Skin of body (tissue), 2 donors: Measurements from ENCODE around the gene CD84. TPM values are rescaled to one million over a fixed set of nuclear protein-coding genes. Genes with fewer than 3 reads are reported as not detected.
"Not testable (repeated sequence)": the region's sequence is repeated elsewhere in the genome, so short reads cannot be mapped to it uniquely, and the experiment has no call there.

Experiments used
- DNase-seq: peaks from one replicate; lab custom pipeline; 2025; lab: John Stamatoyannopoulos, UW
- total RNA-seq: library from RNA; depleted of rRNA; stranded (reverse); fragments of >200 nt; gene quantifications from one replicate; pipeline ENCODE4 v1.2.3, GENCODE V29; 2014

Gene CD84, protein sequence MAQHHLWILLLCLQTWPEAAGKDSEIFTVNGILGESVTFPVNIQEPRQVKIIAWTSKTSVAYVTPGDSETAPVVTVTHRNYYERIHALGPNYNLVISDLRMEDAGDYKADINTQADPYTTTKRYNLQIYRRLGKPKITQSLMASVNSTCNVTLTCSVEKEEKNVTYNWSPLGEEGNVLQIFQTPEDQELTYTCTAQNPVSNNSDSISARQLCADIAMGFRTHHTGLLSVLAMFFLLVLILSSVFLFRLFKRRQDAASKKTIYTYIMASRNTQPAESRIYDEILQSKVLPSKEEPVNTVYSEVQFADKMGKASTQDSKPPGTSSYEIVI
- total RNA-seq = 3.8 TPM

DNA sequence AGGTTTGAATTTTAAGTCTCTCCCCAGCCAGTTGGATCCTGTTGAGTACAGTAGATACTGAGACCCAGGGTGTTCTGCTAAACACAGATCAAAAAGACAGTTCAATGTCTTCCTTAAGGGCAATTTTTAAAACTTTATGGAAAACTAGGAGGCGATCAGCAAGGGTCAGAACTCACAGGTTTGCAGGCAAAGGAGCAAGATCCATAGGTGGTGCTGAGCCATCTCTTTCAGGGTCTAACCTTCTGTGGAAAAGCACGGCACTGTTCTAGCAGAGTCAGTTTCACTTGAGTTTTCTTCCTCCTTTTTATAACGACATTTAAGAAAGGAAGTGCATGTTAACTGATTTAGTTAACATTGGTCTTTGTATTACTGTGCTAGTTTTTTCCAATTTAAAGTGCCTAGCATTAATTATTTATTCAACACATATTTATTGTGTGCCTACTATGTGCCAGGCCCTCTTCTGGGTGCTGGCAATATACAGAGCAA, at the start of gene CD84:
Gene CD84 (minus strand): TSS at position 281 of the 486 bp plus-strand sequence. CDS start 59 bp downstream, at position 222.
- no peak for DNase-seq

DNA sequence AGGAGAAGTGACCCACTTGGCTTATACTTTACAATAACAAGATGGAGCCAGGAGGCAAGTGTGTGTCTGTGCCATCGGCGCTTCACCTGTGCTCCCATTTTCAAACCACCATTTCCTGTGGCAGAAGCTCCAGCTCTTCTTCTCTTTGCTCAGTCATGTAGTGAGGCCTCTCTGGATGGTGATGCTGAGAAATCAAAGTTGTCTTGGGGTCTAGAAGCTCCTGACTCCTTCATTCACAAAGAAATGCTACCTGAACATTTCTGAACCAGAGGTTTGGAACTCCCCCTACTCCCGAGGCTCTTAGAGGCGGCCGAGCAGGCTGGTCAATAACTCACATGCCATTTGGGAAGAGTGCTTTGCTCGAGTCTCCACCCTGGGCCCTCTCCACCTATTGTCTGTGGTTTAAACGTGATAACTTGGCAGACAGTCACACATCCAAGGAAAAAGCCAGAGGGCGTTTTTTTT, 49.5 kb upstream of the CD84 start:
- no peak for DNase-seq

DNA sequence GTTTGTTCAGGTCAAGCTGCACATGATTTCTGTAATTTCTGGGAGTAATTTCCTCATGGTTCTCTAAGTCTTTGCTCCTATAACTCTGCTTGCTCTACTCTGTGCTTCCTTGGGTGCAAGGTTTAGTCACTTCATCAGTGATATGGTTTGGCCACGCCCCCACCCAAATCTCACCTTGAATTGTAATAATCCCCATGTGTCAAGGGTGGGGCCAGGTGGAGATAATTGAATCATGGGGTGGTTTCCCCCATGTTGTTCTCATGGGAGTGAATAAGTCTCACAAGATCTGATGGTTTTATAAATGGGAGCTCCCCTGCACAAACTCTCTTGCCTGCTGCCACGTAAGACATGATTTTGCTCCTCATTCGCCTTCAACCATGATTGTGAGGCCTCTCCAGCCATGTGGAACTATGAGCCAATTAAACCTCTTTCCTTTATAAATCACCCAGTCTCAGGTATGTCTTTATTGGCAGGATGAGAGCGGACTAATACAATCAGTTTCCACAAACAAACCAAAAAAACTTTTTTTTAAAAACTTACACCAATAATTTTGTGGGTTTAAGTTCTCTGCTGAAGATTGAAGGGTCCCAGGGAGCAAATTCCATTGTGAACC, 48.5 kb upstream of the CD84 start:
- DNase-seq = not testable (repeated sequence)

DNA sequence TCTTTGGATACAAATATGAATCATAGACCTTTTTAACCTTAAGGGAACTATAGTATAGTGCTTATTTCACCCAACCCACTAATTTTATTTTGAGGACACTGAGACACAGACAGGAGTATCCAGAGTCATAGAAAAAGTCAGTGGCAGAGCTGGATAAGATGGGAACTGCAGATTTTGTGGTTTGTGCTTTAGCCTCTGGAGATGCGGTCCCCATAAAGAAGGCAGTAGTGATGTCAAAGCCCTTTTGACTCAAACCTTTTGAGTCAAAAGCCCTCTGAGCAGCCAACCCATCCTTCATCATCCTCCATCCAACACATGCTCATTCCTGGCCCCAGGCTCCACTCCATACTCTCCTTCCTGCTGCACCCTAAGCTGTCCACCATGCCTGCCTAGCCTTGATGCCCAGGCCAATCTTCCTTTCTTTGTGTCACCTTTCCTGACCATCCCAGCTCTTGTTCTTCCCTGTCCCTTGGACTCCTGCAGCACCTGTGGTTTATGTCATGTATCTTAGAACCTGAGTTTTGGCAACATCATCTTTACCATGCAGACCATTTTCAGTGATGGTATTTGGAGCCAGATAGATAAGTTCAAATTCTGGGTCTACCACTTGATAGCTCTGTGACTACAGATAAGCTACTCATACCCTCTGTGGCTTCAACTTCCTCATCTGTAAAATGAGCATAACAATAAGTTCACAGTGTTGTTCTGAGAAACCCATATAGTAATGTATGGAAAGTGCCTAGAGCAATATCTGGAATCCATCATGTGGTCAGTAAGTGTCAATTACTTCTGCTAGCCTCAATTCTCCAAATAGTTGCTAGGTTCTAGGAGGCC, 47.4 kb upstream of the CD84 start:
- no peak for DNase-seq

DNA sequence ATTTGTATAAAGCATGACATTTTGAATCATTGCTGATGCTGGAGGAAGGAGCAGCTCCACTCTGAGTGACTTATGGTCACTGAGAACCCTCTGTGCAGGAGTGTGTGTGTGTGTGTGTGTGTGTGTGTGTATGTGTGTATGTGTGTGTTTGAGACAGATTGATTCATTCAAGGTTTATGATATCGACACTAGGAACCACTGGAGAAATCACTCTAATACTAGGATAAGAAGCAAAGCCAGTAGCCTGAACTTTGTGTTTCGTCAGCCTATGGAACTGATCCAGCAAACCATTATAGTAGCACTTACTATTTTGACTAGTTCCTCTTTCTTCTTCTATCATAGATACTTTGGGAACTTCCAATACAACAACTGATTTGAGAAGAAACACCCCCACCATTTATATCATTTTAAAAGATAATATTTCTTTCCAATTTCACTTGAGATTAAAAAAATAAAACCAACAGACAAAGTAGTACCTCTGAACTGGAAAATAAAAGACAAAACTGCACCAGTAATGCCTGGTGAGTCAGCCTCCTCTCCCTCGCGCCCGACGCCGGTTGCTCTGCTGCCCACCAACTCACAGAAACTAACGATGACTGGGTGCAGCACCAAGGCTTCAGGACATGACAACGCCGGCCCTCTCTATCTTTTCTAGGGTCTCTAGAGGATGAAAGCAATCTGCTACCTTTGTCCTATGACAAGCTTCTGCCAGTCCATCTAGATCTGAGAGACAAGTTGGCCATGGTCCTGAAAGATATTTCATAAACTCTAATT, 46.6 kb upstream of the CD84 start:
- DNase-seq = no peak

DNA sequence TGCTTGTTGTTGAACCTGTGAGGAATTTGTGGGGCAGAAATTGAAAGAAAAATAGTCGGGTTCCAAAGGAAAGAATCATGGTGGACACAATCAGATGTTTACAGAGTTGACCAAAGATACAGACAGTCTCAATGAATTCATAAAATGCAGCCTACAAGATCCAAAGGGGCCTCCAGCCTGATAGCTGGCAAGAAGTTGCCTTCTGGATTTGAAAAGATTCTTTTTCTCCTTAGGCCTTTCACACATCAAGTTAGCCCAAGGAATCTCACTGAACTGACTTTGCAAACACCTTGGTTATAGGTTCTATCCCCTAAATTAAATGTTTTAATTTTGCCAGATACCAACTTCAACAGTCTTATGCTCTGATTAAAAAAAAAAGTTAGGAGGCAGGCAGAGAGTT, 46.0 kb upstream of the CD84 start:
- DNase-seq = no peak

DNA sequence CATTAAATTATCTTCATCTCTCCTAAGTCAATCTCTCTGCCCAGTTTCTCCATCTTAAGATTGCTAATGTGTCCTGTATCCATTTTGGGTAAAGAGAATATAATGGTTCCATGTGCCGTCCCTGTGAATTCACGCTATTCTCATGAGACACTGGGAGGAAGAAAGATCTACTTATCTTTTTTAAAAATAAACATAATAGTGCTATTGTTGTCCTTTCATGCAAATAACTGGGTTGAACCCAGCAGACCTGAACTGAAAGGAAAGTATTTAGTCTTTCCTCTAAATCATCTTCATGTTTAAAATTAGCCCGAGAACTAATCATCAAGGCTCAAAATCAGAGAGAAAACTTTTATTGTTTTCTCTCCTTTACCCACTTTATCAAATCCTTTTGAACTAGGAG, 45.2 kb upstream of the CD84 start:
- DNase-seq = no peak

DNA sequence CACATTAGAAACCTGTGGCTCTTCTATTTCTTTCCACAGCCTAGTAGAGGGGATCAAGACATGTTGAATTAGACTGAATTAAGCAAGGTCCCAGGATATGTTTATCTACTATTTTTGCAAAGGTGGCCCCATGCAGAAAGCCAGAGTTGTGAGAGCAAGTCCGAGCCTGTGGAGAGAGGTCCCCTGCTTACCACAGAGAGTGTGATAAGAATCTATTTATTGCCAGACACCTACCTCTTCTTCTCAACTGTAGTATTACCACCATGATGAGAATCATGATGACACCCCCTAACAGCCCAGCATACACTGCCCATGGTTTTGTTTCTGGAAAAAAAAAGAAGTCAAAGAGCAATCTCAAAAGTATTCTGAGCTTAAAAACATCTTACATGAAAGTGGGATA, 44.6 kb upstream of the CD84 start:
- no peak for DNase-seq

DNA sequence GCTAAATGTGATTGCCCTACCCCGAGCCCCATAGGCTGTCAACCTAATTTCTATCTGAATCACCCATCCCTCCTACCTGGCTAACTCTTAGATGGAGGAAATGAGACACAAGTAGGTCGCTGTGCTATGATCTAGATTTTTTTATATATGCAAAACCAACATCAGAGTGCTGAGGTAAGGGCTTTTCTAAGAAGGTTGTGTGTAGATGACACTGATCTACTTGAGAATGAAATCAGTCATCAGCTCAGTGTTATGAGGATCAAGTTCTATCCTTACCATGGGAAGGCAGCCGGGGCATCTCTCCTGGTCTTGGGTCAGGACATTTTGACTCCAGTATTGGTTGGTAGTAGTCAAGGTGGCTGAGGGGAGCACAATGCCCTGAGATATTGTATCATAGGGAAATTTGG, 43.9 kb upstream of the CD84 start:
- no peak for DNase-seq

DNA sequence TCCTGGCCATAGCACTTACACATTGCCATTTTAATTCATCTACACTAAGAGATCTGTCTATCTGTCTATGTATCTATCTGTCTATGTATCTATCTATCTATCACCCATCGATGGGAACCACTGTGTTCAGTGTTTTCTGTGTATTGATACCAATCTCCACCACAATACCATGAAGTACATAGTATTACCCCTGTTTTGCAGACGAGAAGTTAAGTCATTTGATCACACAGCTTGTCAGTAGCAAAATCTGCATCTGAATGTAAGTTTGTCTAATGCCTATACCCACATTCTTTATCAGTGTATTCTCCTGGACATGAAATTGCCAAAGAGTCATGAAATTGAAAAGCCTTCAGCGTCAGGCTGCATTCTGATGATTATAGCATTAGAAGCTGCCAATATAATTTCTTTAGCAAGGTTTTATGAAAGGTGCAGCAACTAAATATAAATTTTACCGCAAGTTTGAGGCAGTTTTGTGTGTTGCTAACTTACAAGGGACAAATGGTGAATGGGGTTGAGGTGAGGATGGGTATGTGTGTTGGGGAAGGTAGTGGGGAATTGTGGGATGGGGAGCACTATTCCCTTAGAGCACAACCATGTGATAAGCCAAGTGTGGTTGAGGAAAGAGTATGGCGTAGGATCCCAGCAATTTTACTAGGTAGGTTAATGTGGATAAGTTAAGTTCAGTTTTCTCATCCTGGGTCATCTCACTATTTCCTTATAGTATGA, 43.4 kb upstream of the CD84 start:
- DNase-seq = no peak

DNA sequence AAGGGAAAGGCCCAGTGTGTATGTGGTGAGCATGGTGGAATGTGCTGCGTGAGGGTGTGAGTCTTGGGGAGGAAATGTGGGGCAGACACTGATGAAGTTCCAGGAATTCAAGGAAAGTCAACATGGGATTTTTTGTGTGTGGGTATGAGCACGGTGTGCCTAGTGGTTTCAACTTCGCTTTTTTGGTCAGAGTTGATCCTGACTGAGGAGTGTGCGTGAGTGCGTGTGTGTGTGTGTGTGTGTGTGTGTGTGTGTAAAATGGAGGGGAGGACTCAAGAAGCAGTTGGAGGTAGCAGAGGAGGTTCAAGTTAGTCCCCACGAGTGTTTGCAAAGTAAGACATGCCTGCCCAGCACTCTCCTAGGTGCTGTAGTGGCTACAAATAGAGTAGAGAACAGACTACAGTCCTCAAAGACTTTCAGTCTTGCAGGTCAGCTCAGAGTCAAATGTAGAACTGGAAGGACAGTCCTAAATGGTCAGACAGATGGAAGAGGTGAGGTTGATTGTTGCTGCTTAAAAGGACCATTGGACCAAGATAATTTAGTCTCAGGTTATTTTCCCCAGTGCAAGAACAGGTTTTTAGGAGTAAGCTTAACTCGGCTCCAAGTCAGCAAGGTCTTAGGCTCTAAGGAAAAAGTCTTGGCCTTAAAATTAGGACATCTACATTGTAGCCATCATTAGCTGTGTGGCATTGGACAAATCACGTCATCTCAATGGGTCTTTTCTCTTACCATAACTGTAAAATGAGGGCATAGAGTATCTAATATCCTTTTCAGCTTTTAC, 42.5 kb upstream of the CD84 start:
- no peak for DNase-seq

DNA sequence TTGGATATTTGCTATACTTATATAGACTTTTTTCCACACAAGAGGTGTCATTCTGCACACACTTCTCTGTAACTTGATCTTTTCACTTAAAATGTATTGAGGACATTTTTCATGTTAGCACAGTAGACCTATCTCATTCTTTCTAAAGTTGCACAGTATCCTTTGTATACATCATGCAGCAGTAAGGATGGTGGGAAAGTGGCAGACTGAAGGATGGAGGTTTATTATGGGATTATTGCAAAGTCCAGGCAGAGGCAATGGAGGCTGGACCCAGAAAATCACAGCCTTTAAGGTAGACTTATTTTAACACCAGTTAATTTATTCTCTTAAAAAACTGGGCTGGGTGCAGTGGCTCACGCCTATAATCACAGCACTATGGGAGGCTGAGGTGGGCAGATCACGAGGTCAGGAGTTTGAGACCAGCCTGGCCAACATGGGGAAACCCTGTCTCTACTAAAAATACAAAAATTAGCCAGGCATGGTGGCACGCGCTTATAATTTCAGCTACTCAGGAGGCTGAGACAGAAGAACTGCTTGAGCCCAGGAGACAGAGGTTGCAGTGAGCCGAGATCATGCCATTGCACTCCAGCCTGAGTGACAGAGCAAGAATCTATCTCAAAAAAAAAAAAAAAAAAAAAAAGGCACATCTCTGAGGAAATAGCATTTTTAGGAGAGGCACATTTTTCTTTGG, 41.8 kb upstream of the CD84 start:
- no peak for DNase-seq

DNA sequence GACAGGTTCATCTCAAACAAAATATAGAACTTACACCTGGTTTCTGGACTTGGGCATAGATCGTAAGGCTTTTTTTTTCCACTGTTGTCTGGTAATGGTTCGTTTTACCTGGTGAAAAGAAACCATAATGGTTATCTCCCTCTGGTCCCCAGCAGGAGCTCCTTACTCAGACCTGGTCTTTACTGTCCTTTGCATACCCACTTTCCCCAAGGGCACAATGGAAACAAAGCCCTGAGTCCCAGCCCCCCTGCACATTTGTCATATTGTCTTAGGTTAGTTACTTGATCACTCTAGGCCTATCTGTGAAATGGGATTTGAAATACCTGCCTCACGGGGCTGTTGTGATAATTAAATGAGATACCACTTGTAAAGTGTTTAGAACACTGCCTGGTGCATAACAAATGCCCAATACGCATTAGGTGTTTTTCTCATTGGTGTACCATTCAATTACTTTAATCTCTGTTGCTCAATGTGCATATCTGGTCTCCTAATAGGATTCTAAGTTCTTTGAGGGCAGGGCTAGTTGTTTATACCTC, 40.5 kb upstream of the CD84 start:
- DNase-seq = no peak

DNA sequence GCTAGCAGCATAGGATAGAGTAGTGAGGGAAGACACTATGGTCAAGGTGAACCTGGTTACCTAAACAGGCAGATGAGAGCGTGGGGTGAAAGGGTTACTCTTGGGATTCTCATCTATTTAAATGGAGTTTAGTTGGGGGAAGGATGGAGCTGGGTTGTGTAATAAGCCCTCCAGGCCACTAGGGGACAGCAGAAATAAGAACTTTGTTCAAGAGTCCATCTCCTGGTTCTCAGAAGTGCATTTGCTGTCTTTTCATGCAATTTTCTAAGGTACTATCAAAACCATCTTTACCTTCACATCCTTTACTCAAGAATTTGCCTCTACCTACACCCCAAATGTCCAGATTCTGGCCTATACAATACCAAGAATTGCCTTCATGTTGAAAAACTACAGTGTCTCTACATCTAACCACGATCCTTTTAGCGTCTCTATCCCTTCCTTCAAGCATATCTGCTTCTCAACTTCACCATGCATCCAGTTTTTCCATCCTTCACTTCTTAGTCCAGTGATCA, 39.5 kb upstream of the CD84 start:
- DNase-seq = no peak

DNA sequence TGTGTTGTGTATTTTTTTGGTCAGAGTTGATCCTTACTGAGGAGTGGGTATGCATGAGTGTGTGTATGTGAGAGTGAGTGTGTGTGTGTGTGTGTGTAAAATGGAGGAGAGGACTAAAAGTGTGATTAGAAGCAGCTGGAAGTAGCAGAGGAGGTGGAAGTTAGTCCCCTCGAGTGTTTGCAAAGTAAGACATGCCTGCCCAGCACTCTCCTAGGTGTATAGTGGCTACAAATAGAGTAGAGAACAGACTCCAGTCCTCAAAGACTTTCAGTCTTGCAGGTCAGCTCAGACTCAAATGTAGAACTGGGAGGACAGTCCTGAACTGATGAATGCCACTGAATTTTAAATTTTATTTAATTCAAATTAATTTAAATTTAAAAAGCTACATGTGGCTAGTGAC, 39.0 kb upstream of the CD84 start:
- DNase-seq = no peak

DNA sequence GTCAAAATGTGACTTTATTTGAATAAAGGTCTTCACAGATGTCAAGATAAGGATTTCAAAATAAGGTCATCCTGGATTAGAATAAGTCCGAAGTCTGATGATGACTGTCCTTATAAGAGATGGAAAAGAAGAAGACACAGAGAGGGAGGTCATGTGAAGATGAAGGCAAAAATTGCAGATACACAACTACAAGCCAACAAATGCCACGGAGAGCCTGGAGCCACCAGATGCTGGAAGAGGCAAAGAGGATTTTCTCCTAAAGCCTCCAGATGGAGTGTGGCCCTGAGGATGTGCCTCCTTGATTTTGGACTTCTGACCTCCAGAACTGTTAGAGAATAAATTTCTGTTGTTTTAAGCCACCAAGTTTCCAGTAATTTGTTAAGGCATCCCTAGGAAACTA, 36.4 kb upstream of the CD84 start:
- DNase-seq = no peak

DNA sequence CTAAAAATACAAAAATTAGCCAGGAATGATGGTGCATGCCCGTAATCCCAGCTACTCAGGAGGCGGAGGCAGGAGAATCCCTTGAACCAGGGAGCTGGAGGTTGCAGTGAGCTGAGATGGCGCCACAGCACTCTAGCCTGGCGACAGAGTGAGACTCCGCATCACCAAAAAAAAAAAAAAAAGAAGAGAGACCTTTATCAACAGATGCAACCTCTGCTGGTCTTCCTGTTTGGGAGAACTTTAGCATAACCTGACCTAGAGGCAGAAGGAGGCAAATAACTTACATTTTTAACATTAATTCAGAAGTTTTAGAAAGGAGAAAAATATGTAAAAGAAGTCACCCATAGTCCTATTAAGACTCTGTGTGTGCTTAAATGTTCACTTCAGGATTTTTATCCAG, 35.1 kb upstream of the CD84 start:
- DNase-seq = no peak

DNA sequence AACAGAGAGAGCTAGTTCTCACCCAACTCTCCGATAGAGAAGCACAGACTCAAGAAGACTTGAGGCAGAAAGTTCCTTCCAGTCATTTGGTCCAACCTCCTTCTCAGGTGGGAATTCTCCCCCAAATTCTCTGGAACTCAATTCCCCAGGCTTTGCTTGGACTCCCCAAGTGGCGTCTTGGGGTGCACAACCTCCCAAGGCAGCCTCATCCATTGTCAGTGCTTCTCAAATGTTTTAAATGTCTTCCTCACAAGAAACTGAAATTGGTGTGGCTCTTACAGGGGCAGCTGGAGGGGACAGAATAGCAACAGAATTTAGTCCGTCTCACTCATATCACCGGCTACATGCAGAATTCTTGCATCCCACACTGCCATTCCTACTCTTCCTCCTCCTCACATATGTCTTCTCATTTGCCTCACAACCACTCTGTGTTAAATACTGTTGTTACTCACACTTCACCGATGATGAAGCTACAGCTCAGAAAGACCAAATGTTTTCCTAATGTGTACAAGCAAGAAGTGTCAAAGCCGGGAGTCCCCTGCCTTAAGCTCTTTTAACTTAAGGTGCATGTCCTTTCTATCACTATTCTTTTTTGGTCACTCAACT, 33.4 kb upstream of the CD84 start:
- no peak for DNase-seq
